ENCODE data around the gene ACP6. TPM values are rescaled to one million over a fixed set of nuclear protein-coding genes. Genes with fewer than 3 reads are reported as not detected.
A peak's percentile ranks its signal among the peaks of the same experiment; 100 is the strongest.

The ACP6 gene
- total RNA-seq, 1 experiment from 2014 or later: 12.0 TPM

- ChIA-PET POLR2A (no interaction called here), CTCF (no interaction called here)
- in situ Hi-C loops (cut with HindIII; ENCODE audit: low pct_unique_long_range_greater_than_20kb, low sequenced_read_pairs) (no loop called here), intact Hi-C loops (cut with micrococcal nuclease; ENCODE audit: unreplicated experiment) (no loop called here)
- H3K9me3 ChIP-seq (ENCODE audit: control insufficient read depth, insufficient read depth, low read depth, low read length): no peaks in the 10 kb centered on the region
- H3K4me1 ChIP-seq (ENCODE audit: control insufficient read depth, insufficient read depth, low read length): no peaks in the 10 kb centered on the region
- no TSS peak for BruUV-seq (replicated peaks)
- TF ChIP-seq CTCF (IDR thresholded peaks at IDR 0.05): no peak
- no peak overlapping the region for H3K27ac ChIP-seq (ENCODE audit: low read length)
- peaks cover 15% of the 10 kb centered on the region; the same call in 1 of the 2 replicates for H3K36me3 ChIP-seq (ENCODE audit: control insufficient read depth, insufficient read depth, low read length)
- no peak for DNase-seq (ENCODE audit: low read depth, low spot score)
- H3K4me3 ChIP-seq (ENCODE audit: low read depth in 2 of 2, low read length in 2 of 2): no peak overlapping the region
- H3K27me3 ChIP-seq (ENCODE audit: control insufficient read depth, insufficient read depth, low read length): no peaks in the 10 kb centered on the region
- no peak for ATAC-seq
Measured at GRCh38 chr1:147613506-147613905, 56.8 kb downstream of the ACP6 start.

GRCh38 chr1:147612366-147612765 lies 58.0 kb downstream of the ACP6 start:
- CTCF ChIA-PET: no interaction called here
- H3K36me3 ChIP-seq (ENCODE audit: control insufficient read depth, insufficient read depth, low read length): peaks cover 15% of the 10 kb centered on the region; the same call in 1 of the 2 replicates
- in situ Hi-C loops (cut with HindIII; ENCODE audit: low pct_unique_long_range_greater_than_20kb, low sequenced_read_pairs): no loop called here
- H3K9me3 ChIP-seq (ENCODE audit: control insufficient read depth, insufficient read depth, low read depth, low read length): no peaks in the 10 kb centered on the region
- POLR2A ChIA-PET: no interaction called here
- no peaks in the 10 kb centered on the region for H3K4me1 ChIP-seq (ENCODE audit: control insufficient read depth, insufficient read depth, low read length)
- H3K4me3 ChIP-seq (ENCODE audit: low read depth in 2 of 2, low read length in 2 of 2): no peak overlapping the region
- intact Hi-C loops (cut with micrococcal nuclease; ENCODE audit: unreplicated experiment): no loop called here
- BruUV-seq (replicated peaks): no TSS peak
- ATAC-seq (peak; percentile 45; the same call in 1 of the 2 replicates), DNase-seq (ENCODE audit: low read depth, low spot score) (peak; percentile 24)
- no peaks in the 10 kb centered on the region for H3K27me3 ChIP-seq (ENCODE audit: control insufficient read depth, insufficient read depth, low read length)
- TF ChIP-seq CTCF (IDR thresholded peaks at IDR 0.05) (no peak), SIN3A (IDR thresholded peaks at IDR 0.05; ENCODE audit: borderline replicate concordance, insufficient read depth, low read depth, low read length) (no peak), TCF7L2 (IDR thresholded peaks at IDR 0.05; ENCODE audit: low read depth, low read length) (no peak)
- no peak overlapping the region for H3K27ac ChIP-seq (ENCODE audit: low read length)

- no peaks in the 10 kb centered on the region for H3K9me3 ChIP-seq (ENCODE audit: control insufficient read depth, insufficient read depth, low read depth, low read length)
- peaks cover 11% of the 10 kb centered on the region; the same call in 1 of the 2 replicates for H3K36me3 ChIP-seq (ENCODE audit: control insufficient read depth, insufficient read depth, low read length)
- TF ChIP-seq SIN3A (IDR thresholded peaks at IDR 0.05; ENCODE audit: borderline replicate concordance, insufficient read depth, low read depth, low read length) (no peak), REST (IDR thresholded peaks at IDR 0.05; ENCODE audit: insufficient read depth in 1 of 2, low read depth in 2 of 2, low read length in 1 of 2) (no peak), CTCF (IDR thresholded peaks at IDR 0.05) (no peak), POLR2AphosphoS5 (IDR thresholded peaks at IDR 0.05; ENCODE audit: low read depth, low read length) (no peak), TCF7L2 (IDR thresholded peaks at IDR 0.05; ENCODE audit: low read depth, low read length) (no peak)
- no peak overlapping the region for H3K27ac ChIP-seq (ENCODE audit: low read length)
- BruUV-seq (replicated peaks): no TSS peak
- POLR2A ChIA-PET: no interaction called here
- intact Hi-C loops (cut with micrococcal nuclease; ENCODE audit: unreplicated experiment): no loop called here
- H3K27me3 ChIP-seq (ENCODE audit: control insufficient read depth, insufficient read depth, low read length): no peaks in the 10 kb centered on the region
- in situ Hi-C loops (cut with HindIII; ENCODE audit: low pct_unique_long_range_greater_than_20kb, low sequenced_read_pairs): no loop called here
- ATAC-seq (no peak), DNase-seq (ENCODE audit: low read depth, low spot score) (no peak)
- no peak overlapping the region for H3K4me3 ChIP-seq (ENCODE audit: low read depth in 2 of 2, low read length in 2 of 2)
- CTCF ChIA-PET: no interaction called here
- H3K4me1 ChIP-seq (ENCODE audit: control insufficient read depth, insufficient read depth, low read length): no peaks in the 10 kb centered on the region
Measured at GRCh38 chr1:147611586-147611985, 58.7 kb downstream of the ACP6 start.

Measured in Panc1 (cell line).